Measurements from ENCODE around the gene NEDD4L.

Gene NEDD4L

DNA sequence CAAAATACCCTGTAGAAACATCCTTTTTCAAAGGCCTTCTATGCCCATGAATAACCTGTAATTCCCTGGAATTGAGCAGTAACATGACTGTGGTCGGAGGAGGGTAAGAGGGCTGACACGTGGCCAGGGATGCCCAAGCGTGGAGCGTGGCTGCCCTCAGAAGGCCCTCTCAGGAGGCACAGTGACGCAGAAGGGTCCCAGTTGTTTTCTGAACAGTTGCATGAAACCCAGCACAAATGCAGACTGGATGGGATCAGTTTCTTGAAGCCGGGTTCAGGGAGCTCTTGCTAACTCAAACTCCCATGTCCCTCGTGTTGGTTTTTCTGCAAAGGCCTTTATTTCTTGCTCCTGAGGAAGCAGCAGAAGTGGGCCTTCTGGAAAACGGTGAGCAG, 347.9 kb downstream of the NEDD4L start:
- DNase-seq (ENCODE audit: low read depth in 2 of 2, low spot score in 1 of 2), result no peak

DNA sequence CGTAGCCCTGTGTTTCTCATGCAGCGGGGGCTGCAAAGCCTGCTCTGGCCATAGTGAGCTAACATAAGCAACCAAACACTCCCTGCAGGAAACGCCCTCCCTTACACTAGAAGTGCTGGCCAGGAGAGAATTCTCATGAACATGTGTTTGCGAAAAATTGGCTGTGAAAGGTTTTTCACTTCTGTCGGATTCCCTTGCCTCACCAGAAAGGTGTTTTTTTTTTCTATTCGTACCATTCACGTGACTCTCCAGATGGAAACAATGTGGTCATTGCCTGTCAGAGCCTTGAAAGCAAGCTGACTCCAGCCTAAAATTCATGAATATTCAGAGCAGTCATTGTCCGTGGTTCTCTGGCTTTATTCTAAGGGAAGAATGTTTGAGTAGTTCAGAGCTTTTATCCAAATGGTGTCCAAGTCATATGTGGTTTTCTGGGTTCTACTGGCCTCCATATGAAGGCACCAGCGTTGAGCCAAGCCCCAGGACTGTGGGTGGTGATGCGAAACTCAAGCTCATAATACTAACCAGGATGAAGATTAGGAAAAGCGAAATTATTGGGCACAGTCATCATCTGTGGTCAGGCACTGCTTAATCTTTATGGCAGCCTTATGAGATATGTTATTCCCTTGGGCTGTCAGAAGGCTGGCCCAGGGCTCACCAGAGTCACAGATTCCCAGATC, 348.4 kb downstream of the NEDD4L start:
- DNase-seq (ENCODE audit: low read depth in 2 of 2, low spot score in 1 of 2), result no peak

DNA sequence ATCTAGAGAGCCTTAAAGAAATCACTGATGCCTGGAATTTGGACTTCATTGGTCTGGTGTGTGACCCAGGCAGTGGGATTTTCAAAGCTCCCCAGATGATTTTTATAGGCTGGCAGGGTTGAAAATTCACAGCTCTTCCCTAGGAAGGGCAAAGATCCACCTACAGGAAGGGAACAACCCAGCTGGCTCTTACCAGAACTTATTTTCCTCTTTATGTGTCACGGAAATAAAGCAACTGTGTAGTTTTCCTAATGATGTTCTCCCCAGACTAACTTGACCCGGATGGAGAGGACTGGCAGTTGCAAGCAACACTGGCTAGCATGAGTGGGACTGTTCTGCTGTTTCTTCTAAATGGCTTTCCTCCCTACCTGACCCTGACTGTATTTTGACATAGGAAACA, 349.3 kb downstream of the NEDD4L start:
- DNase-seq (ENCODE audit: low read depth in 2 of 2, low spot score in 1 of 2), result no peak

DNA sequence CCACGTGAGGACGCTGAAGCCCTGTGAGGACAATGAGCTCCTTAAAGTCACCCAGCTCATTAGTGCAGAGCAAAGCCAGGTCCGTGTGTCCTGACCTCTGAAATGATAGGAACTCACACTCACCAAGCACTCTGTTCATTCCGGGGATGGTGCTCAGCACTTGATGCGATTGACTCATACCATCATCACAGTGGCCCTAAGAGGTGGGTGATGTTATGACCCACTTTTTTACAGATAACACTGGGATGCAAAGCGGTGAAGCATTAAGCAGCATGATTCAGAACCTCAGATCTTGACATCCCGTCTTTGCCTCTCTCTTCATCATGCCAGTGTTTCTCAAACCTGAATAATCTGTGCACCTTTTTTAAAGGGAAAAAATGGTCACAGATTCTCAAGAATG, 350.0 kb downstream of the NEDD4L start:
- no peak for DNase-seq (ENCODE audit: low read depth in 2 of 2, low spot score in 1 of 2)

DNA sequence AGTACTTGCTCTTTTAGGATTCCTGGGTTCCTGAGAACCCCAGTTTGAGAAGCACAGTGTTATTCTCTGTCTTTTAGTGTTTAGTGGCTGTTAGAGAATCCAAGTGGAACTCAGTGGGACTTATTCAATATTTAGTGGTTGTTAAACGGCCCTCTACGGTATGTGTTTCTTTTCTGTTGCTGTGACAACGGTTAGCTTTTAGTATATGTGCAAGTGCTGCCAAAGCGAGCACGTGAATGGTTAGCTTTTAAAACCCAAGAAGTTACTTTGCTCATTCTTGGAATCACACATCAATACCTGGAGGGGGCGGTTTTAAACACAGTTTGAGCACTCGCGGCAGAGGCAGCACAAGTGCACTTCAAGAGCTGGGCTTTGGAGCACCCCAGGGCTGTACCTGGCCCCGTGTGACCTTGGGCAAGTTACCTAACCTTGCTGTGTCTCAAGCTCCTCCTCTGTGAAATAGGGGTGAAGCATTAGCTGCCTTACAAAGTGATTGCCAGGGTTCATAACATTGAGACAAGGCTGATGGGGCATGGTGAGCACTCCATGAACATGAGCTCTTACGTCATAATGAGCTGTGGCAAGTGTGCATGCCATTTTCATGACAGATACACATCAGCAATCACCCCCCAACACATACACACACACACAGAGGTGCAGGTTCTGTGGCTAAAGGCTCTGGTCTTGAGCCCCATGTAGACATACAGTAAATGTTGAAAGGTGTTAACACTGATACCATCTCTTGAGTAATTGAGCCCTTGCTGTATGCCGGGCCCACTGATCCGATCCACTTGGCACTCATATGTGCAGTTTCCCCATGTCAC, 350.8 kb downstream of the NEDD4L start:
- DNase-seq (ENCODE audit: low read depth in 2 of 2, low spot score in 1 of 2), result no peak

DNA sequence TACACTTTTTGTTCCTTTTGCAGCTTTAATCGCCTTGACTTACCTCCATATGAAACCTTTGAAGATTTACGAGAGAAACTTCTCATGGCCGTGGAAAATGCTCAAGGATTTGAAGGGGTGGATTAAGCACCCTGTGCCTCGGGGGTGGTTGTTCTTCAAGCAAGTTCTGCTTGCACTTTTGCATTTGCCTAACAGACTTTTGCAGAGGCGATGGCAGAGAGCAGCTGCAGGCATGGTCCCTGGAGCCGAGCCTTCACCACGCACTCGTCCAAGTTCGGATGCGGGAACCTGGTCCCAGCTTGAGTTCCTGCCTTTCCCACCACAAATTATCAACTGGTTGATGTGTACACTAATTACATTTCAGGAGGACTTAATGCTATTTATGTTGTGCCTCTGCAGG, 352.1 kb downstream of the NEDD4L start:
- no peak for DNase-seq (ENCODE audit: low read depth in 2 of 2, low spot score in 1 of 2)

DNA sequence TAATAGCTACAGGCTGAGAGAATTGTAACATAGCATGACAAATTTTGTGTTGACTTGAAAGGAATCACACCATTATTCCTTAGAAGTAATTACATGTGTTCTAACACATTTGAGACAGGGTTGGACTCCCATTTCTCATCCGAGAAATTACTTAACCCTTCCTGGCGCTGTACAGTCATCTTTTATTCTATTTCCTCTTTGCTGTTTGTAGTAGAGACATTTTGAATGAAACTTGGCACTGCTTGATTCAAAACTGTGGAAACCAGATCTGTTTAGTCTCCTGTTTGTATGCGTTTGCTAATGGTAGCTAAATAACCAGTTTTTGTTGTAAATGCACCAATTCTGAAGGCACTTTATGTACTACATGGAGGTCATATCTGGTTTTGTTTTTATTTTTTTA, 352.9 kb downstream of the NEDD4L start:
- no peak for DNase-seq (ENCODE audit: low read depth in 2 of 2, low spot score in 1 of 2)

DNA sequence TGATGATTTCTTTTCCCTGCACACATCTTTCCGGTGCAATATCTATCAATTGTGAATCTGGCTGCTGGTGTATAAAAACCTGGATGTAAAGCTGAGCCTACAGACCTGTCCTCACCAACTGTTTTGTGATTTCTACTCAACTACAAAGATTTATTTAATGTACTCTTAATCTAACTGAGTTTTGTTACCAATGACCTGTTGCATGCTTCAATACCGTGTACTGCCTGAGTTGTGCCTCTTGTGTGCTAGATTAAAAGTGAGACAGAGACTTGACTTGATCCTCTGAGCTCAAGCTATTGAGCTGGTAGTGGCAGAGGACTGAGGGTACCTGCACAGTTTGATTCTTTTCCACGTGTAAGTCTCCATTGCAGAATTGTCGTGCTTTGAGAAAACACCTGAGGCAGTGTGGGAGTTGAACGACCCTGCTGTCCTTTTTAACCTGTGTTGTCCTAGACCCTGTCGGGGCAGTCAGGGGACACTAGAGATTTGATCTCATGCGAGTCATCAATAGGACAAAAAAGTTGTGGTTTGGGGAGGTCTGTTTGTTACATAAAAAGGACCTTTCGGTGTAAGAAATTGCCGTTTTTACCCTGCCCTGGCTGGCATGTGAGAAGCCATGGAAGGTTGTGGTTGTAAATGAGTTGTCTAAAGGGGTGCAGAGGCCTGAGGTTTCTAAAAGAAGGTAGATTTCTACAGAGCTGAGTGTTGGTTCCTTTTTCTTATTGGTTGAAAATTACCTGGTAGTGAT, 353.5 kb downstream of the NEDD4L start:
- no peak for DNase-seq (ENCODE audit: low read depth in 2 of 2, low spot score in 1 of 2)

DNA sequence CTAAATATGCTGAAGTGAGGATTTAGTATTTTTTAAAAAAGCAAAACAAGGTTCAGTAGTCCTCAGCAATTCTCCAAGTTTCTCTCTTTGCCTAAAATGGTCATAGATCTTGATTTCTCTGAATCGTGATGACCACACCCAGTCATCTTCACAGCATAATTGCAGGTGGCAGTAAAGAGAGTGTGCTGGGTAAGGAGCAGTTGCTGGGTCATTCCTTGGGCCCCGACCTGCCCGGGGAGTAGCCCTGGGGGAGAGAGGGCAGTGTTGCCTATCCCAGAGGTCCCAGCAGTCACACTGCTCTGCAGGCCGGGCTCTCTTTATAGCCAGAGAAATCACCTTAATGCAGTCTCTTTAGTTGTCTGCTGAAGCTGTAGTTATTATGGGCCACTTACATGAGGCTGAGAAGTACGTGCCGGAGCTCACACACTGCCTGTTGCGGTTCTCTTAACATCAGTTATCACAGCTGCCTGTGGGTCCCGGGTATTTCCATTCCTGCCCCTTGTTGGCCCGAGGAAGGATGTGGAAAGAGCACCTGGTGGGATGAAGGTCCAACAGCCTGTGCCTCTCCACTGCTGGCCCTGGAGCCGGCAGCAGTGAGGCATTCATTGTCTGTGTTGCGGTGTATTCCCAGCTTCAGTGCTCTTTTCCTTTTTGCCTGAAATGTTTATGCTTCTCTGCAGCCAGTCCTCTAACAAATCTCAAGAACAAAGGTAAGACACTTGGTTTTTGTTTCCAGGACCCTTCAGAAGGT, 354.8 kb downstream of the NEDD4L start:
- DNase-seq (ENCODE audit: low read depth in 2 of 2, low spot score in 1 of 2), result no peak

DNA sequence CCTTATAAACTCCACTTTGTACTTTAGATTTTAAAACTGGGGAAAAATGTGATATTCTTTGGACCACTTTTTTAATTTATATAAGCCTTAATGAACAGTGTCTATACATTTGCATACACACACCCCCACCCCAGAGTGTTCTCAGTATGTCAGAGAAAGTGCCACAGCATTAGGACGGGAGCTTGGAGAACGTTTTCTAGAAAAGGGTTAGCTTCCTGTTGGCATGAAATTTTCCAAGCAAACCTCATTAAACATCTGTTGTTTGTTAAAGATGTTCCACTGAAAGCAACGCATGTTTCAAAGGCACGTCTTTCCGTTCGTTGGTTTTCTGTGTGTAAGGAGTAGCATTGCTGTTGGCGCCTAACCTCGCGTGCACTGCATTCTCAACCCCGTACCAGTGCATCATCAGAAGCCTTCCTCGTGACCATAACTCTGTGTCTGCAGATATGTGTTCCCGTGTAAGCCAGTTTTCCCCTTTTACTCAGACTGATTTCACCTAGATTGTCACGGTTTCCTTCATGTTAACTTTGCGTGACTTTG, 356.4 kb downstream of the NEDD4L start:
- no peak for DNase-seq (ENCODE audit: low read depth in 2 of 2, low spot score in 1 of 2)

DNA sequence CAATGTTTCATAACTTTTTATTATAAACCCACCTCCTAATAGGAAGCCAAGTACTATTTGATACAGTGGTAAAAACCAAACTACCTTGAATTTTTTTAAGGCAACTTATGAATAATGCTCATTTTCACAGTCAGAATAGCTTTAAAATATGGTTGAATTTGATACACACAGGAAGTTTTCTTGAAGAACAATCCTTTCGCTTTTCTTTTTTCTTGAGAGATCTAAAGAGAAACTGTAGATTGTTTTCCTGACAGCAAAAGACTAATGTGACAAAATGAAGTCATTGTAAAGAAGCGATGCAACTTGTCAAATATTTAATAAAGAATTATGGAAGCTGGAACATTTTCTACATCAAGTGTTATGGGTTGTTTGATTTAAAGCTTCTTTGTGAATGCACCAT, 357.2 kb downstream of the NEDD4L start:
- DNase-seq (ENCODE audit: low read depth in 2 of 2, low spot score in 1 of 2), result no peak

DNA sequence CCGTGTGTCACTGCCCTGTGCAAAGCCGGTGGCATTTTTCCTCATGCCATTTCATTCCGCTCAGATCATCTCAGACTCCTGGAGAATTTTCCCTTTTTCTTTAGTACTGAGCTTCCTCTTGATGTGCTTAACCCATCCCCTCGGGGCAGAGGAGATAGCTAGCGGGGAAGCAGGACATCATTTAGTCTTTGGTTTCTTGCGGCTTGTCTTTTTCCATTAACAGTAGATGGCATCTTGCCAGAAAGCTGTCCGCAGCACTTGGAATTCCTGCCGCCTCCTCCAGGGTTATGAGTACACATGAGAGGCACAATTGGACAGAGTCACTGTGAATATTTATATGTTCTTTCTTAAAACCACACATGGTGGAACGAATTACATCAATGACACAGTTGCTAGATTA, 358.2 kb downstream of the NEDD4L start:
- no peak for DNase-seq (ENCODE audit: low read depth in 2 of 2, low spot score in 1 of 2)

DNA sequence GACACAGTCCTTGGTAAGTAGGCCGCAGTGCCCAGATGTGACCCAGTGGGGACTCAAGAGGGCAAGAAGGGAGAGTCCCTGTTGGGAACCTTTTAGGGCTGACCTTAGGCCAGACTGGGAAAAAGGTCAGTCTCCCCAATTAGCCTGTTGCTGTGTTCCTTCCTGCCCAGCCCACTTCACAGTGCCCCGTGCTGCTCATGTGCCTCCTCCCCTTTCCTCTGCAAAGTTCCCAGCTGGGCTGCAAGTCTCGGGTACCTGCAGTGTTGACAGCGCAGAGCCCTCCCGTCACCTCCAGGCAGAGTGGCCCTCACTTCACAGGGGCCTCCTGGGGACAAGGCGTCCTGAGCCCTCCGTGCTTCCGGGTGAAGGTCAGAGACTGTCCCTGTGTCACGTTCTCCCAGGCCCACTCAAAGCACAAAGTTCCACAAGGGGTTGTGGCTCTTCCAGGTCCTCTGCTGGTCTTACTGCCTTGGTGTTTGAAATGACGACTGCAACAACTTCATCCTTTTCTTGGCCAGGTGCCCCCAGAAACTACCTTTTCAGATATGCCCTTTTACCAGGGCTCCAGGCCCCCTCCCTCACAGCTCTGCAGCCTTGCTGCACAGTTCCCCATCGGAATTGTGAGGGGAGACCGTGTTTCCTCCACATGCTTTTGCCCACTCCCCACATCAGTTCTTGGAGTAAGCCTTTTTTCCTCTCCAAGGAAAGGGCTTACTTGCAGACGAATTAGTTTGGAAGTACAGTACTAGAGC, 359.1 kb downstream of the NEDD4L start:
- DNase-seq (ENCODE audit: low read depth in 2 of 2, low spot score in 1 of 2), result no peak

DNA sequence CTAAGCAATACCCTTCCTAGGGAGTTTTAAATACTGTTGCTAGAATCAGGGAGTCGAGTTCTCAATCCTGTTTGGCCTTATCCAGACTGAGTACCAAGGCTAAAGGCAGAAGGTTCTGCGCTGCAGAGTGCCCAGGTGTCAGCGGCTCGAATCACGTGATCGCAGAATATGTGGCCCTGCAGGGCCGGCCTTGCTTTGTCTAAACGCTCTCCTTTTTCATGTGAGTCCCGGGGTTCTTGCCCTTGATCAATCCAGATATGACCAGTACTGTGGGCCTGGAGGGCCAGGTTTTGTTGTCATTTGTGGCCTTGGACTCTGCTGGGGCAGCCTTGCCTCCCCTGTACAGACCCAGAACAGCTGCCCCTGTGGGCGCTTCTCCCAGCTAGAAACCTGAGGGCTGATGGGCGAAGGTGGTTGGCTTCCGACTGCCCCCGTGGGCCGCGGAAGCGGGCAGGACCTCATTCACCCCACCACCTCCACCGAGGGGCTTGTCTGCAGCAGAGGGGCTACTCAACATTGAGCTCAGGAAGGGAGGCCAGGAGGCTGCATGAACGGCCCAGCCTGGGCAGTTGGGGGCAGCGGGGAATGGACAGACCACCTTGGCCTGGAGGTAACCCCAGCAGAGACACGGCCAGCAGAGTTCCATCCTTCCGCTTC, 359.9 kb downstream of the NEDD4L start:
- DNase-seq (ENCODE audit: low read depth in 2 of 2, low spot score in 1 of 2), result no peak

DNA sequence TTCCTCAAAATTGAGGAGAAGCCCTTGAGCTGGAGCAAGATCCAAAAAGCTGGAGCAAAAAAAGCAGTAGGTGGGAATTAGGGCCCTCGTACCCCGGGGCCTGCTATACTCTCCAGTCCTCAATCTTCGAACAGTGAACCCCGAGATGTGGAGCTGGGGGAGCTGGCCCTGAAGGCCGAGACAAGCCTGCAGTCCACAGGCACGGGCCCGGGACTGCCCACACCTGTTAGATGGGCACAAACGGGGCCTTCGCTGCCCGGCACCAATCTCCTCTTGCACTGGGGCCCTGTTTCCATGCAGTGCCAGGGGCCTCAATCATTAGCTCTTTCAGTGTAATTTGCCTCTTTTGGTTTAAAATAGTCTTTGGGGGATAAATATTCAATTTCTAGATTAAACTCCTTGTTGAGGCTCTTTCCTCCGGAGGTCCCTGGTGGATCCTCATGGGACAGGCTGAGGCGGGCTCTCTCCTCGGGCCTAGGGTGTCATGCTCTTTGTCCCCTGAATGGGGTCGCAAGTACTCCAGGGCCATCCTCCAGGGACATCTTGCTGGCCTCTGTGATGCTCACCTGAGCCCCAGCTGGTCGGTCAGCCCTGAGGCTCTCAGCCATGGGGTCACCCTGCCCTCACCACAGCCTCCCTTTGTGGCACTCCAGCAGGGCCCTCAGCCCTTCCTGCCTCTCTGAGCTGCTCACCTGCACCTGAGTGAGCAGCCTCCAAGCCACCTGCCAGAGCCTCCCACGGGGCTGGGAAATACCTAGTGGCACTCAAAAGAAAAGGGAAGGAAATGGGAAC, 361.3 kb downstream of the NEDD4L start:
- DNase-seq (ENCODE audit: low read depth in 2 of 2, low spot score in 1 of 2), result no peak

DNA sequence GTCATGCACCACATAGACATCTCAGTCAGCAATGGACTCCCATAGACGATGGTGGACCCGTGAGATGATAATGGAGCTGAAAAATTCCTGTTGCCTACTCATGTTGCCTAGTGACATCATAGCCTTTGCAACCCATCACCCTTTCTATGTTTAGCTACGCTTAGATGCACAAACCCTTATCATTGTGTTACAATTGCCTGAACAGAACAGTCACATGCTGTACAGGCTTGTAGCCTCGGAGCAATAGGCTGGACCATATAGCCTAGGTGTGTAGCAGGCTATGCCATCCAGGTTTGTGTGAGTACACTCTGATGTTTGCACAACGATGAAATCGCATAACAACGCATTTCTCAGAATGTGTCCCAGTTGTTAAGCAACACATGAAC, 363.2 kb downstream of the NEDD4L start:
- DNase-seq (ENCODE audit: low read depth in 2 of 2, low spot score in 1 of 2), result no peak

DNA sequence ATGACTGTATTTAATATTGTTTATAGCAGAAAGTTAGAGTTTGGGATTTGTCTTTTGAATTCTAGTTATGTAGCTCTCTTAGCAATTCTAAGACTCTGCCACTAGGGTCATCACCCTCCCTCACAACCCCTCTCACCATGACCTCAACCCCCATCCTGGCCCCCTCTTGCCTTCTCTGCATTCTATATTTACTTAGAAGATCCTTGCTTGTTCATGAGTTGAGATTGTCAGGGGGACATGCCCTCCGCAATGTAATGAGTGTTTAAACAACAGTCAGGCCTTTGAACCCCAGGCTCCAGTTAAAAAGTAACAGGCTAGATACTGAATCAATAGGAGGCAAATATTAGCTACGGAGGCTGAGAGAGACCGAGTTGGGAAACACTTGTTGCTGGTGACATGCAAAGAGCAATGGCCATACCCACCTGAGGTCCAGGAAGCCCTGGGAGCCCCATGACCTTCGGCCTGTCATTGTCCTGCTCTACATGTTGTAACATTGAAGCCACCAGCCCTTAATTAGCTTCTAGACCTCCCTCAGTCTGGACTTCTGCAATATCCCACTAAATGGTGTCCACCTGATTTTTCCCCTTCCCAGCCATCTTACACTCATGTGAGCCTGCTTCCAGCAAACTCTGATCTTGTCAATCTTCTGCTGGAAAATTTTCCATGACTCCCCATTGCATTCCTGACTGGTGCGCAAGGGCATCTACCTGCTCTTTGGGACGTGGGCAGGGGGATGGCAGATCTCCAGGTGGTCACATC, 363.8 kb downstream of the NEDD4L start:
- no peak for DNase-seq (ENCODE audit: low read depth in 2 of 2, low spot score in 1 of 2)

DNA sequence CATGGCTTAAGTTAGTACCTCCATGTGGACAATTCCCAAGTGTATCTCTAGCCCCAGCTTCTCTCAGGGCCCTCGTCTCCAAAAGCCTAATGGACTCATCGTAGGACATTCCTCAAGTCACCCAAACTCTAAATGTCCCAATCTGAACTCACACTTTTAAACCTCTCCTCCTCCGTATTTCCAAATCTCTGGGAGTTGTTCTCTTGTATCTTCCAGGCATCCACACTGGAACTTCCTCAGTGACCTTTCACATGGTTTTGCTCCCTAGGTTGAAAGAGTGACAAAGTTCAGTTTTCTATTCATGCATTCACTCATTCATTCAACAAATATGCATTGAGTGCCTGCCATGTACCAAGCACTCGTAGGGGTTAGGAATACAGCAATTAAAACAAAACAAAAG, 364.6 kb downstream of the NEDD4L start:
- DNase-seq (ENCODE audit: low read depth in 2 of 2, low spot score in 1 of 2), result no peak

Measured in stimulated activated CD8-positive, alpha-beta memory T cell treated with anti-CD3 and anti-CD28 coated beads, Interleukin-4, amount 100 ng/mL, for 4 hours (primary cell).